HG03558 (cell line): Measurements from ENCODE around the gene KCNH6.

Experiments used
- ATAC-seq: cut with Tn5 transposase; IDR thresholded peaks from one replicate; pipeline ENCODE4 v1.9.1; 2021; ENCODE audit warnings: moderate number of reproducible peaks; ENCODE audit not compliant: unreplicated experiment; ENCODE audit errors: extremely low read depth

The KCNH6 gene

DNA sequence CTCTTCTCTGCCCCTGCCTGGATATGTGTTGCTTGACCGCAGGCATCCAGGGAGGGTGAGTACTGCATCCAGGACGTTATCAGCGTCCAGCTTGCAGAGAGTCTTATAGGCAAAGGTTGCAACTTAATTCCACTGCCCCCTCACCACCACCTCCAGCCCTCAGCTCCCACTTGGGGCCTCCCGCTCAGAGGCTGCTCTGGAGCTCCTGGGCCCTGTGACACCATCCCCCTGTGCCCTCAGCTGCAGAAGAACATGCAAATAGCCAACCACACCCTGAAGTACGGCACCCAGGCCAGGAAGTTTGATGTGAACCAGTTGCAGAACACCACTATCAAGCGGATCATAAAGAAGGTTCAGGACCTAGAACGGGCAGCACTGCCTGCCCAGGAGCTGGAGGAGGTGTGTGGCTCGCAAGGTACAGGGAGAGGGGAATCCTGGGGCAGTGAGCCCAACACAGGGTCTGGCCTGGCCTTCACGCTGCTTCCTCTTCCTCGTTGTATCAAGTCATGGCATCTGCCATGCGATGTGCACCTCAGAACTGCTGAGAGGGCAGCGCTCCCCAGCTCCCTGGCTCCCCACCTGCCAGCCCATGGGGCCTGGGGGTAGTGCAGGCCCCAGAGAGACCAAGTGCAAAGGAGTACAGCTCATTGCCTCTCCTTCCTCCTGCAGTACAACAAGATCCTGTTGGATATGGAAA lies 36.7 kb upstream of the KCNH6 start:
- no peak for ATAC-seq

- ATAC-seq = no peak
Observed at GRCh38 chr17:63487014-63487339, 36.2 kb upstream of the KCNH6 start.

GRCh38 chr17:63488851-63489250 lies 34.3 kb upstream of the KCNH6 start:
- no peak for ATAC-seq

- ATAC-seq = no peak
Observed at GRCh38 chr17:63489291-63489690, 33.9 kb upstream of the KCNH6 start.

DNA sequence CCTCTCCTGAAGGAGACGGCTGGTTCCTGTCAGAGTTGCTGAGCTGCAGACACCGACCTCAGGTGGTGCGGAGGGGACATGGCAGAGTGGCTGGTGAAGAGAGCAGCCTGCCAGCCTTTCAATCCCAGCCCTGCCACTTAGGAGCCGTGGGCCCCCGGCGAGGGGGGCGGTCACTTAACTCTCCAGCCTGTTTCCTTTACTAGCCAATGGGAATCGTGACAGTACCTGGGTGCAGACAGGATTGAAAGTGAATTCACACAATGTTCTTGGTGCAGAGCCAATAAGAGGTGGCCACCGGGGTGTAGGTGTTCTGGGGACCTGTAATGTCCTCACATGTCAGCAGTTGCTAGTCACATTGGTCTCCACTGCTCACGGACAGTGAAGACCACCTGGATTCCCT lies 32.8 kb upstream of the KCNH6 start:
- ATAC-seq = no peak

DNA sequence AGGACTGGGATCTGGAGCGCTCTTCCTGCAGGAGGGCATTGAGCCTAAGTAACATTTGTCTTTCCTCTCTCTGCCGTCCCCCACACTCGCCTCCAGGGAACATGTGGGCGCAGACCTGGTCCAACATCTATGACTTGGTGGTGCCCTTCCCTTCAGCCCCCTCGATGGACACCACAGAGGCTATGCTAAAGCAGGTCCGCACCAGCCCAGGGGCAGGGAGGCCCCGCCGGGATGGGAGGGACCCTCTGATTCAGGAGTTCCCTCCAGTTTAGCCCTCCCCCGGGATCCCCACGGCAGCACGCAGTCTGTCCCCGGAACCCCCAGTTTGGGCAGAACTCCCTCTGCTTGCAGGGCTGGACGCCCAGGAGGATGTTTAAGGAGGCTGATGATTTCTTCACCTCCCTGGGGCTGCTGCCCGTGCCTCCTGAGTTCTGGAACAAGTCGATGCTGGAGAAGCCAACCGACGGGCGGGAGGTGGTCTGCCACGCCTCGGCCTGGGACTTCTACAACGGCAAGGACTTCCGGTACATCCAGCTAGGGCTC lies 32.2 kb upstream of the KCNH6 start:
- ATAC-seq = no peak

DNA sequence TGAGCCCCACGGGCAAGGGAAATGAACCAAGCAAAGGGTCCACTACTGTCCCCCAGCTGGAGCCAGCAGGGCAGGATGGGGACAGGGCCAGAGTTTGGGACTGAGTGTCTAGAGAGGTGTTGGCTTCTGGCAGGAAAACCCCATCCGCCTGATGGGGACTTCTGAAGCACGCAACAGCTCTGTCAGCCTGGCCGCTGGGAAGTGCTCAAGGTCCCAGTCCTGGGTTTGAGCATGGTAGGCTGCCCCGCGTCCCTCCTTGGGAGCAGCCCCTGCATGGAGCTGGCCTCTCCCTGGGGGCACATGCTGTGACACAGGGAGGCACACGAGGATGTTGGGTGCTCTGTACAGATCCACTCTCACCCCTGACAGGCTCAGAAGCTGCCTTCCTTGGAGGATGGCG lies 31.7 kb upstream of the KCNH6 start:
- no peak for ATAC-seq

DNA sequence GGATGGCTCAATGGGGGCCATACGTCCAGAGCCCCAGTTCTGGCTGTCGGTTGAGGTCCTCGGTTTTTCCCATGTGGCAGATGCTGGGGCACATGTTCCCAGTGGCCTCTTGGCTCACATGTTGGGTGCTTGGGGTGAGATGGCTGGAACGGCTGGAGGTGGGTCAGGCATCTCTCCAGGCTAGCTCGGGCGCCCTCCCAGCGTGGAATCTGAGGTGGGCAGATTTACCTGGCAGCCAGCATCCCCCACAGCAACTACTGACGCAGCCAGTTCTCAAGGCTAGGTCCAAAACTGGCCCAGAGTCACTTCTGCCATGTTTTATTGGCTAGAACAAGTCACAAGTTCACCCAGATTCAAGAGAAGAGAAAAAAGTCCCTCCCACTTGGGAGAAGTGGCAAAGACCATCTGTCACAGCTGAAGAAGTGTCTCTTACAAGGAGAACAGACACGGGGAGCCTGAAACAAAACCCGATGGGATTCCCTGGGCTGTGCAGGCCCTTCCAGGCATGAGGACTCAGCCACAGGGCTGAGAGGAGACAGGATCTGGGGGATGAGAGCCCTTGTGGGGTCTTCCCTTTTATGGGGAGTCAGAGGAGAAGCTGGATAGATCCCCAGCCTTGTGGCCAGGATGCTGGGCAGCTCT lies 31.1 kb upstream of the KCNH6 start:
- no peak for ATAC-seq

DNA sequence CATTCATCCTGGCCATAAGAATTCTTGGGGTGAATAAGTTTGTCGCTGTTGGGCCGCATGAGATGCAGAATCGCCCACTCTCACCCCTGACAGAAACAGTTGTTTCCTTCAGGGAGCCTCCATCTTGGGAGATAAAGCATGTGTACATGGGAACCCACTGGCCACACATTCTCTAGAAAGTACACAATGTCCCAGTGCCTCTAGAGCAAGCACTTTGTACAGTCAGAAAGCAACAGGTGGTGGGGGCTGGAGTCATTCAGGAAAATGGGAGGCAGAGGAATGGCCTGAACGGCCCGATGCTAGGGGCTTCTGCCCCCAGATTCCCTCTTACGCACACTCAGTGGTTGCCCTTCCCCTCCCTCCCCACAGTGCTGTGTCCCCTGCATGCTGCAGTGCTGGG lies 30.2 kb upstream of the KCNH6 start:
- ATAC-seq = no peak

GRCh38 chr17:63493411-63493810 lies 29.7 kb upstream of the KCNH6 start:
- ATAC-seq = no peak

- ATAC-seq = no peak
Observed at GRCh38 chr17:63494300-63494928, 28.7 kb upstream of the KCNH6 start.

DNA sequence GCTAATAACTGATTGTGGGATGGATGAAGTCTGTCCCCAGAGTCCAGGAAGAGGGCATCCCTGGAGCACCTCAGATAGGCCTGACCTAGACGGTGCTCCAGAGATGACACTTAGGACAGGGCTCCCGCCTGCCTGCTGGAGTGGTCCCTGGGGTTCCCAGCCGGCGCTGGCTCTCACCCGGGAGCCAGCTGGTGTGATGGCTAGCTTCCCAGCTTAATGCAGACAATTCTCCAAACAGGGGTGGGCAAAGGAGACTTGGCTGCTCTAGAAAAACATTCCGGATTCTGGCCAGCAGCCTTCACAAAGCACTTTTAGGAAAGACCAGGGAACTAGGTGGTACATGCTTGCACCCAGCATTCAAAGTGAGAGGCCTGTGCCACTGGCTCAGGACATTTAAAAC lies 27.7 kb upstream of the KCNH6 start:
- no peak for ATAC-seq

- no peak for ATAC-seq
Observed at GRCh38 chr17:63496177-63496576, 27.0 kb upstream of the KCNH6 start.

- ATAC-seq = no peak
Observed at GRCh38 chr17:63496663-63497400, 26.3 kb upstream of the KCNH6 start.

DNA sequence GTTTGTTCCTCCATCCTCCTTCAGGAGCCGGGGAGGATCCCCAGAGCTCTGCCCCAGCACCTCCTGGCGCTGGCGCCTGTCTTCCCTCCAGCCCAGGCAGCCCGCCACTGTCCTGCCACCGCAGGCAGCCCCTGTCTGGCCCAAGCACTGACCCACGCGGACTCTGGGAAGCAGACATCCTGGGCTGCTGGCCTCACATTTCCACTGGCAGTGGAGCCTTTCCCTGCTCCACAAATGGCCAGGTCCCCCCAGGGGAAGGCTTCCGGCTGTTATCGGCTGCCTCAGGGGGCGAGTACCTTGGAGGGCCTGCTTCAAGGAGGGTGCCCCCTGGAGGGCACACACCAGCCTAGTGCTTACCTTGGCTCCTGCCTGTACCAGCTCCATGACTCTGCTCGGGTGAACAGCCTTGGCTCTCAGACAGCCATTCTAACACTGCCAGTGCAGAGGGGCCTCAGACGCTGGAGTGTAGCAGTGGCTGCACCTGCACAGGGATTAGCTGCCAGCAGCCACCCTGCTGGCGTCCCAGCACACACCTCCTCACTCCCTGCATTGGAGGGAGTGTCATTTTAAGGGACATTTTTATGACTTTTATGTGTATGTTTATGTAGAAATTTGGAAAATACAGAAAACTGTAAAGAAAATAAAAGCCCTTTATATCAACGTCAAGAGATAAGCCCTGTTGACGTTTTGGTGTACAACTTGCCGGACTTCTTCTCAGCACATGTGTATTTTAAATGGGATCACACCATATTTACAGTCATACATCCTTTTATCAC lies 25.3 kb upstream of the KCNH6 start:
- no peak for ATAC-seq

DNA sequence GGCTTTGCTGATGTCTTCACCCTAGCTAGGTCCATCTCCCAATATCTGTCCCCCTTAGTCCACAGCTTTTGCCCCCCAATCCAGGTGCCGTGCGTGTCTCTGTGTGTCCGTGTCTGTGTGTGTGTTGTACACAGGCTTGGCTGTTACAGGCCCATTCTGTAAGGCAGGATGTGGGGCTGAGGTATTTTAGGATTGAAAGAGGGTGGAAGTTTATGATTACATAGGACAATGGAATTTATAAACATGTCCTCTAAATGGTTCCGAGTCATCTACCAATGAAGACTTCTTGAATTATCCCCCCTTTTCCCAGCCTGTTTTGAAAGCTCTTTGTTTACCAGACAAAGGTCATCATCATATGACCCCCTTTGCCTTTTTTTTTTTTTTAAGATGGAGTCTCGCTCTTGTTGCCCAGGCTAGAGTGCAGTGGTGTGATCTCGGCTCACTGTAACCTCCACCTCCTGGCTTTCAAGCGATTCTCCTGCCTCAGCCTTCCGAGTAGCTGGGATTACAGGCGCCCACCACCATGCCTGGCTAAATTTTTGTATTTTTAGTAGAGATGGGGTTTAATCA lies 24.4 kb upstream of the KCNH6 start:
- no peak for ATAC-seq

DNA sequence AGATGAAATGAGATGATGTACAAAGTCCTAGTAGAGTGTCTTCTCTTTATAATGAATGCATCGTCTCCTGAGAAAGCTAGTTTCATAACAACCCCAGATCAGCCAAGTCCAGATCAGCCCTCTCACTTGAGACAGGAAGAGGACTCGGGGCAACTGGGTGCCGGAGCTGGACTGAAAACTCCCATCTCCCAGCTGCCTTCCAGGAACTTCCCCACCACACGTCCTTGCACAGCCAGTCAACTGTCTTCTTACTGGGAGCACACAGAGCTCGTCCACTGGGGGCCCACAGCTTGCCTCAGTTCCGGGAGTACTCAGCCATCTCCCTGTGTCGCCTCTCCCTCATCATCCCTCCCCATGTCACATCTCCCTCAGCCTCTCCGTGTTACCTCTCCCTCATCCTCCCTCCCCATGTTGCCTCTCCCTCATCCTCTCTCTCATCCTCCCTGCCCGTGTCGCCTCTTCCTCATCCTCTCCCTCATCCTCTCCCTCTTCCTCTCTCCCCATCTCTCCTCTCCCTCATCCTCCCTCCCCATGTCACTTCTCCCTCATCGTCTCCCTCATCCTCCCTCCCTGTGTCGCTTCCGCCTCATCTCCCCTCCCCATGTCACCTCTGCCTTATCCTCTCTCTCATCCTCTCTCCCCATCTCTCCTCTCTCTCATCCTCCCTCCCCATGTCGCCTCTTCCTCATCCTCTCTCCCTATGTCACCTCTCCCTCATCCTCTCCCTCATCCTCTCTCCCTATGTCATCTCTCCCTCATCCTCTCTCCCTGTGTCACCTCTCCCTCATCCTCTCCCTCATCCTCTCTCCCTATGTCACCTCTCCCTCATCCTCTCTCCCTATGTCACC lies 22.4 kb upstream of the KCNH6 start:
- ATAC-seq = no peak

DNA sequence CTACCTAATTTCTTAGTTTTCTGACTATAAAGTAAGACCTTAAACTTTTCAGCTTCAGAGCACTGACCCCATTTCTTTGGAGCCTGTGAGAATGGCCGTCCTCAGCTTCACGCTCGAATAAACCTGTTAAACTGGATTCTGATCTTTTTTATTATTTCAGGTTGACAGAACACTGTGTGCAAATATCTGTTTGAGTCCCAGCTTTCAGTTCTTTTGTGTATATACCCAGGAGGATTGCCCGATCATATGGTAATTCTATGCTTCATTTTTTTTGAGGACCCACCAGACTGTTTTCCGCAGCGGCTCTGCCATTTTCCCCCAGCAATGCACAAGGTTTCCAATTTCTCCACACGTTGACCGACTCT lies 19.8 kb upstream of the KCNH6 start:
- no peak for ATAC-seq

GRCh38 chr17:63504261-63504660 lies 18.9 kb upstream of the KCNH6 start:
- no peak for ATAC-seq
